NCI-H460 (cell line): ENCODE measurements around the gene TNRC6C. TPM values are rescaled to one million over a fixed set of nuclear protein-coding genes. Genes with fewer than 3 reads are reported as not detected.
"Not testable (repeated sequence)": the region's sequence is repeated elsewhere in the genome, so short reads cannot be mapped to it uniquely, and the experiment has no call there.

Source experiments
- DNase-seq: peaks from one replicate; pipeline ENCODE4 v3.0.0-alpha.2; 2016; ENCODE audit warnings: low read depth; ENCODE audit errors: extremely low read depth
- total RNA-seq: library from RNA; depleted of rRNA; stranded (reverse); fragments of >200 nt; shearing (Covaris generic); gene quantifications from 2 replicates; pipeline ENCODE4 v1.2.3, GENCODE V29; 2014

TNRC6C gene
- total RNA-seq, 1 experiment from 2014 or later = 3.9 TPM

DNA sequence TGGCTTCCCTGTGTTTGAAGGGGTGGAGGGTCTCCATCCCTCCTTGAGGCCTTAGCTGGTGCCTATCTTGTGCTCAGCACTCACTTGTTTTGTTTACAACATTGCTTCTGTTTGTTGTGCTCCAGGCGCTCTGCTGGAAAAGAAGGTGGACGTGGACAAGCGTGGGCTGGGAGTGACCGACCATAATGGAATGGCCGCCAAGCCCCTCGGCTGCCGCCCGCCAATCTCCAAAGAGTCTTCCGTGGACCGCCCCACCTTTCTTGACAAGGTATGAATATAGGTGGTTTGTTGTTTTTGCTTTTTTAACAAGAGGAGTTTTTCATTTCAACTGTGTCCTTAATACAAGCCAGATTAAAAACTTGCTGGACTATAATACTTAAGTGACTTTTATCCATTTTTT, 116.5 kb downstream of the TNRC6C start:
- no peak for DNase-seq

- no peak for DNase-seq
These were observed 117.0 kb downstream of the TNRC6C start for GRCh38 chr17:78075545-78075944.

DNA sequence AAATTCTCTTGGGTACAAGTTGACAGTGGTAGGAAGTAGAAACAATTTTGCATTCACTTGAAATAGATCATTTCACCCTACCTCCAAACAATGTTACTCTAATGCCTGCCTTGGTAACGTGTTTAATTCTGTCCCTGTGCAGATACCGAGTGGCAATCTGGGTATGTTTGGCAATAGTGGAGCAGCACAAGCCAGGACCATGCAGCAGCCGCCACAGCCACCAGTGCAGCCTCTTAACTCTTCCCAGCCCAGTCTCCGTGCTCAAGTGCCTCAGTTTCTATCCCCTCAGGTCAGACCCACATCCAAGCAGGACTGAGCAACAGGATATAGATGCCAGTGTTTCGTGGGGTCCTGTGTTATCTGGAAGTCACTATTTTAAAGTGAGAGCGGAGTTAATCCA, 120.8 kb downstream of the TNRC6C start:
- DNase-seq = no peak

DNA sequence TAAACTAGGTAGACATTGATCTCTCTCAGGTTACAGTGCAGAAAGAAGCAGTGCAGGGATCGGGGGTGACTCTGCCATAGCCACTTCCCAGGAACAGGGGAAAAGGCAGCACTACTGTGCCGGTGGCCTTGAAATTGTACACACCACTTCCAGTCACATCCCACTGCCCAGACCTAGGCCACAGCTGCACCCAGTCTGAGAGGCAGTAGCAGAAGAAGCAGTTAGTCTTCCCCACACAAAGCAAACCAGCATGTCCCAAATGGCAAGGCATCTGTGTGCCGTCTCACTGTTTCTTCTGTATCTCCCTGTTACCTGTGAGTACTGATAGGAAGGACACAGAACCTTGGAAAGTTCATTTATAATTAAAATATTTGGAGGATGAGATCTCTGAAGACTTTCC, 123.0 kb downstream of the TNRC6C start:
- DNase-seq = no peak

DNA sequence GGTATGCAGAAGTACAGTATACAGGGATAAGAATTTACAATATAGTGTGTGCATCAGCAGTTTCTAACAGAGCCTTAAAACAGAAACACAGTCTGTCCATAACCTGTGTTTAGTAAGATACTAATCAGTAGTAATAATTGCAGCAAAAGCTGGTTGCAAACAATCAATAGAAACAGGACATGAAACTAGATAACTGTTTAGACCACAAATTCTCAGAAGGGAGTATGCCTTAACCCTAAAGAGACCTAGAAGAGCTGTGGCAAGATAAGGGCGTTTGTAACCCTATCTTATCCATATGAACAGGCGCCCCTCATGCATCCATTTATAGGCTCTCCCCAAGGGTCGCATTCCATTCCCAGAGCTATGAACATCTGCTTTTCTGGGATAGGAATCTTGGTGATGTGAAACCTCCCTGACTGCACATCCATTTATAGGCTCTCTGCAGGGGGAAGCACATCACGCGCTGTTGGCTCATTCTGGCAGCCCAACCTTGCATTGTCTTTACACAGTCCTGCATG, 123.9 kb downstream of the TNRC6C start:
- not testable (repeated sequence) for DNase-seq

GRCh38 chr17:78082988-78083387, 124.5 kb downstream of the TNRC6C start:
- no peak for DNase-seq

DNA sequence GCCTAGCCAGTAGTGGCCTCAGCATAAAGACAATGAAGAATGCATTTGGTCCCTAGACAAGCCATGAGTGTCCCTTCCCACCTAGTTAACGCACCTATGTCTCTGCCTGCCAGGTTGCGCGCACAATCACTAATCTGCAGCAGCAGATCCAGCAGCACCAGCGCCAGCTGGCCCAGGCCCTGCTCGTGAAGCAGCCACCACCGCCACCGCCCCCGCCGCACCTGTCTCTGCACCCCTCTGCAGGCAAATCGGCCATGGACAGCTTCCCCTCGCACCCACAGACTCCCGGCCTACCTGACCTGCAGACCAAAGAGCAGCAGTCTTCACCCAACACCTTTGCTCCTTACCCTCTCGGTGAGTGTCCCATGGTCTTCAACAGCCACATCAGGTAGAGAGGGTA, 128.2 kb downstream of the TNRC6C start:
- DNase-seq = no peak

GRCh38 chr17:78088529-78088928, 130.0 kb downstream of the TNRC6C start:
- no peak for DNase-seq

DNA sequence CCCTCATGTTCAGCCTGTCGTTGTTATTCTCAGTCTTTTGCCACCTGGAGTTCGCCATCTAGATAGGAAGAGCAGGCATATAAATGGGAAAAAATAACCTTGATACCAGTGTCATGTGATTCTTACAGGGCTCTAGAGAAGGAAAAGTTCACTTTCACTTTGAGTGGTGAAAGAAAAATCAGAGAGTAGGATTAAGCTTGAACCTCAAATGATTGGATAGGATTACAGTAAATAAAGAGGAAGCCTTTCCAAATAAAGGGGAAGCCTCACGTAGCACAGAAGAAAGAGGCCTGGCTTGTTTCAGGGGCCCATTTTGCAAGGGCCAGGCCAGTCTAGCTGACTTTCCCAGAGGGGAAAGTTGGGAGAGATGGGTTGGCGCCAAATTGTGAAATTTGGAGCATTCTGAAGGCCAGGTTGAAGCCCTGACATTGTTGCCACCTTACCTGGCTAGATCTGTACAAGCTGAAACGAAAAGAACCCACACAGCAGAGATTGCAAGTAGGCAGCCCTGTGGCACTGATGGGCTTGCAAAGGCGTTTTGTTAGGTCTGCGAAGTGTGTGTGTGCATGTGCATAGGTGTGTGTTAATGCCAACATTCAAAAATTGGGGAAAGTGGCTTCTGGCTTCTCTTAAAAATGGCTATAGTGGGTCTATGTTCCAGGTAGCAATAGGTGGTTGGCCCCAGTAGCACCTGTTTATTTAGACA, 131.2 kb downstream of the TNRC6C start:
- DNase-seq = no peak

GRCh38 chr17:78092794-78093324, 134.4 kb downstream of the TNRC6C start:
- no peak for DNase-seq

GRCh38 chr17:78095035-78095434, 136.5 kb downstream of the TNRC6C start:
- DNase-seq = no peak

GRCh38 chr17:78096093-78096492, 137.6 kb downstream of the TNRC6C start:
- DNase-seq = no peak

GRCh38 chr17:78101112-78101511, 142.6 kb downstream of the TNRC6C start:
- no peak for DNase-seq

- no peak for DNase-seq
These were observed 143.0 kb downstream of the TNRC6C start for GRCh38 chr17:78101542-78101941.

DNA sequence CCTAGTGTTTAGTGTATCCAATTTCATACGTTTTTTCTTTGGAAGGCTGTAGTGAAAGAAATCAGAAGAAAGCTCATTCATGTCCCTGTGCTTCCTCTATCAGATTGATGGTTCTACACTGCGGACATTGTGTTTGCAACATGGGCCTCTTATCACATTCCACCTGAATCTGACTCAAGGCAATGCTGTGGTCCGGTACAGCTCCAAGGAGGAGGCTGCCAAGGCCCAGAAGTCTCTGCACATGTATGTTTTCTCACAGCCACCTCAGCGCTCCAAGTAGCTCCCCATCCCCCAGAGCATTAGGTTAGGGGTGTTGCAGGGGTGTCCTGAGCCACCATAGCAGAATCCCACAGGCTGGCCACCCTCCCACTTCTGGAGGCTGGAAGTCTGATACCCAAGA, 144.8 kb downstream of the TNRC6C start:
- no peak for DNase-seq

- DNase-seq = no peak
These were observed 146.0 kb downstream of the TNRC6C start for GRCh38 chr17:78104540-78104941.

DNA sequence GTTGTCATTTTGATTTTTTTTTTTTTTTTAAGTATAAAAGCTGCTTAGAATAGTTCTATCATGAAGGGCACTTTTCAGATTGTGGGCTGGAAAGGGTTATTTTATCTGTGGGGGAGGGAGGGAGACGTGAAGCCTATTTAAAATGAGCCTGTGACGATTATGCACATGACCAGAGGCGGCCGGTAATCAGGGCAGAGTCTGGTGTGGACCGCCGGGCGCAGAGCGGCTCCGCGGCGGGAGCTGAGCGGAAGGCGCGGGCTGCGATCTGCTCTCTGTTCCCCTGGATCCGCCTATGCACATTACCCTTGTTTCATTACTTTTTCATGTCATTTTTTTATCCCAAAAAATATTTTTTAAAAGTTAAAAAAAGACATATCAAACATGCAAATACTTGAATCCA, 146.6 kb downstream of the TNRC6C start:
- no peak for DNase-seq

DNA sequence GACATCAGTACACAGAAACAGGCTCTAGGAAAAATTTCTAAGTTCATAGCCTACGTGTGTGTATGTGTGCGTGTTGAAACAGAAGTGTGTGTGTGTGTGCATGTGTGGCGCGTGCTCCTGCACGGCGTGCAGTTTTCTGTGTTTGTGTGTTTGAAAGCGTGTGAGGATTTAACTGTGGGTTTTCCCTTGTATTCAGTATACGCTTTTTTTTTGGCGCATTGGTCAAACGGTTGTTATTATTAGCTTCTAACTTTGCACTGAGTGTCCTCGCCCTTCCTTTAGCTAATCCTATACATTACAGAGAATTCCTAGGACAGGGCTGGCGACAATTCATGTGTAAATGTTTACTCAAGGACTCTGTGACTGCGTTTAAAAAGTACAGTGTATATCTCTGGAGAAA, 147.0 kb downstream of the TNRC6C start:
- DNase-seq = no peak

DNA sequence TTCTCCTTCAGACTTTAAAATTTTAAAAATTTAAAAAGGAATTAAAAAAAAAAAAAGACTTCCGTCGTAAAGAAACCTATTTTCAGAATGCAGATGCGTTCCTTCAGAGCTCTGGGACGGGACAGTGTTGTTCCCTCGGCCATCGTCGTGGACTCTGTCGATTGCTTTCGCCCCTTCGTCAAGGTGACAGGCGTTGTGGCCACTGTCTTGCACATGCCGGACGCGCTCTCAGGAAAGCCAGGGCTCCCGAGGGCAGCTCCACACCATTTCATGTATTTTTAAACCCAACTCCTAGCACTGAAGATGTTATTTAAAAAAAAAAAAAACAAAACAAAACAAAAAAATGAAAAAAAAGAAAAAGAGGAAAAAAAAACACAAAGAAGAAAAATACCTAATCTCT, 147.7 kb downstream of the TNRC6C start:
- DNase-seq = no peak

DNA sequence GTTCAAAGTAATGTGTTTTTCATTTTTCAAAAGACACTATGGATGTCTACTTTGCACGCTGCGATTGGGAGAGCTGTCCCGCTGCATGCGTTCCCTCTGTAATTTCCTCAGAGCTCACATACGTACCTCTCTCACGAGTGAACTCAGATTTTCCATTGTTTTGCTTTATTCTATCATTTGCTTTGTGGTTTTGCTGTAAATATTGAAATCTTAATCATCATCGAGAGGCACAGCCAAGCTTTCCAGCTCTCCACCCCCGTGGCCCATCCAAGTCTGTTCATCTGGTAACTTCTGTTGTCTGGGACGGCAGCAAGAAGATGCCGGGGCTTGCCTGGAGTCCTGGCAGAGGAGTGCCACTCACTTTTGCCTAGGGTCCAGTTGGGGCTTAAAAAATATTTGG, 149.0 kb downstream of the TNRC6C start:
- DNase-seq = no peak

DNA sequence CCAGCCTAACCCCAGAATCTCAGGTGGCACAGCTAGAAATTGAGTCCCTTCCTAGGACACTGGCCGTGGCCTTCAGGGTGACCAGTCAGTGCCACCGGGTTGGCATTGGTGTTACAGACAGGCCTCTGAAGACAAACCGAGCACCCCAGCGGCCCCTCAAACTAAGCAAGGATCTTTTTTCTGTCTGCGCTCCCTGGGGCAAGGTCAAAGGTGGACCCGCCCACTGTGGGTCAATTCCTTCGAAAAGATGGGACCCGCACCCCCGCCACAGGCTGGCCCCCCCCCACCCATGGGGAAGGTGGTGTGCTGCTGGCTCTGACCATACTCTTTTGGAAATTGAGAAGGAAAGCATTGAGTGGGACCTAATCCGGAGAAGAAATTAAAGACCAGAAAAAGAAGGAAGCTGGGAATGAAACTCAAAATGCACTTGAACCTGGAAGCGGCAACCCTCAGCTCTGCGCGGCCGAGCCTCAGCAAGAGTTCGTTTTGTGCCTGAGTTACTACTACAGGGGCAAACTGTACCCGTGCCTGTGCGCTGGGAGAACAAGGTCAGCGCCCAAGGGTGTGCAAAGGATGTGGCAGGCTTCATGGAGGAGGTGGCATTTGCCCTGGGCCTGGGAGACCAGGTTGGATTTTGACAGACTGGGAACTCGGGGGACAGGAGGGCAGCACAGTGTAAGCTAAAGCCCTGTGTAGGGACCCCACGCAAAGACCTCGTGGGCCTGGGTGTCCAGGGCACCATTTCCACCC, 149.6 kb downstream of the TNRC6C start:
- DNase-seq = no peak
